Right renal pelvis (tissue), 4 donors: ENCODE results near the gene OR1L8. TPM values are rescaled to one million over a fixed set of nuclear protein-coding genes. Genes with fewer than 3 reads are reported as not detected.

Experiments
- DNase-seq, 4 donors: peaks; one replicate each; pipeline ENCODE4 v3.0.0-alpha.2; 2013; ENCODE audit warnings: low read depth in 4 of 4, low spot score in 3 of 4, missing footprints in 1 of 4
- polyA plus RNA-seq, 4 donors: library from polyadenylated mRNA; unstranded; fragments of 120-200 nt; gene quantifications; one replicate each; pipeline ENCODE4 v1.2.1, GENCODE V29; 2013; ENCODE audit not compliant: insufficient read length in 4 of 4

OR1L8 gene
- polyA plus RNA-seq, 4 donors, result 0.17 to 0.30 (median 0.20) TPM

GRCh38 chr9:122518226-122518625 lies 65.0 kb downstream of the OR1L8 start:
- no peak for DNase-seq

Other genes starting within 250 kb of the OR1L8 start
- 1 to 10 TPM; 5.6 to 8.6 (median 5.6) TPM for gene PTGS1, start 212.4 kb downstream of the OR1L8 start, polyA plus RNA-seq
- not detected for gene OR1J1, start 105.5 kb downstream of the OR1L8 start, polyA plus RNA-seq
- gene OR1J2, start 72.6 kb downstream of the OR1L8 start, polyA plus RNA-seq, result not detected
- gene OR1J4, start 64.2 kb downstream of the OR1L8 start, polyA plus RNA-seq, result not detected
- not detected for gene OR1N1, start 56.1 kb downstream of the OR1L8 start, polyA plus RNA-seq
- not detected for gene OR1N2, start 30.3 kb downstream of the OR1L8 start, polyA plus RNA-seq
- gene OR1Q1, start 31.4 kb upstream of the OR1L8 start, polyA plus RNA-seq, result not detected
- gene OR1B1, start 74.2 kb upstream of the OR1L8 start, polyA plus RNA-seq, result not detected
- gene OR1L1, start 78.3 kb upstream of the OR1L8 start, polyA plus RNA-seq, result not detected
- not detected for gene OR1L3, start 91.7 kb upstream of the OR1L8 start, polyA plus RNA-seq
- gene OR1L4, start 140.6 kb upstream of the OR1L8 start, polyA plus RNA-seq, result not detected
- gene OR1L6, start 158.9 kb upstream of the OR1L8 start, polyA plus RNA-seq, result not detected
- gene OR5C1, start 205.5 kb upstream of the OR1L8 start, polyA plus RNA-seq, result under 1 TPM in 1 of 4 donors, not detected in 3; 0.05 TPM
- gene OR1K1, start 216.7 kb upstream of the OR1L8 start, polyA plus RNA-seq, result not detected
- 10 to 100 TPM; 31.6 to 36.4 (median 35.5) TPM for gene PDCL, start 245.2 kb upstream of the OR1L8 start, polyA plus RNA-seq